Sigmoid colon (tissue), 7 donors: ENCODE data around the gene MYBBP1A. TPM values are rescaled to one million over a fixed set of nuclear protein-coding genes. Genes with fewer than 3 reads are reported as not detected.

ENCODE experiments used
- DNase-seq: peaks from one replicate; pipeline ENCODE4 v3.0.0-alpha.2; 2019
- H3K27ac ChIP-seq, 4 donors: fragments of 200-600 bp; sonication (generic); one replicate each; pipeline ENCODE4 v1.5.1; 2016 to 2019; ENCODE audit warnings: mild to moderate bottlenecking in 1 of 4
- H3K27me3 ChIP-seq, 3 donors: fragments of 200-600 bp; sonication (generic); one replicate each; pipeline ENCODE4 v1.5.1; 2019; ENCODE audit warnings: mild to moderate bottlenecking in 1 of 3
- H3K36me3 ChIP-seq, 4 donors: fragments of 200-600 bp; sonication (generic); one replicate each; pipeline ENCODE4 v1.5.1; 2016 to 2019
- H3K4me1 ChIP-seq, 4 donors: fragments of 200-600 bp; sonication (generic); one replicate each; pipeline ENCODE4 v1.5.1; 2017 to 2019
- H3K4me3 ChIP-seq, 4 donors: fragments of 200-600 bp; sonication (generic); one replicate each; pipeline ENCODE4 v1.5.1; 2017 to 2019; ENCODE audit warnings: mild to moderate bottlenecking in 2 of 4, moderate library complexity in 1 of 4
- H3K9me3 ChIP-seq, 4 donors: fragments of 200-600 bp in 3 of 4; sonication (generic) in 3 of 4; one replicate each; pipeline versions ENCODE4 v1.5.1 to v1.6.1; 2013 to 2019
- CTCF ChIP-seq, 4 experiments: fragments of 450-650 bp in 3 of 4; fragments of 200-600 bp in 1 of 4; IDR thresholded peaks; one replicate each; pipeline ENCODE4 v1.5.1; 2016 to 2019; ENCODE audit warnings: antibody characterized with exemption in 4 of 4, mild to moderate bottlenecking in 3 of 4, moderate library complexity in 2 of 4
- EP300 ChIP-seq, 4 donors: sonication (generic); formaldehyde crosslinking; IDR thresholded peaks; one replicate each; pipeline ENCODE4 v1.6.1; 2017; ENCODE audit warnings: antibody characterized with exemption in 4 of 4
- POLR2A ChIP-seq, 2 donors: fragments of 450-650 bp; IDR thresholded peaks; one replicate each; pipeline ENCODE4 v1.6.1; 2016; ENCODE audit warnings: antibody characterized with exemption in 2 of 2, mild to moderate bottlenecking in 2 of 2, moderate library complexity in 2 of 2
- POLR2AphosphoS5 ChIP-seq, 4 donors: sonication (generic); formaldehyde crosslinking; IDR thresholded peaks; one replicate each; pipeline ENCODE4 v1.6.1; 2017; ENCODE audit warnings: antibody characterized with exemption in 4 of 4
- WGBS, 2 donors: extraction: QIAGEN DNeasy Blood & Tissue Kit; methylation state at CpG; one replicate each; pipeline ENCODE4 v1.1.7; 2013; 5-methylcytosine and 5-hydroxymethylcytosine counted together
- intact Hi-C: fragments of 100-400 bp; cut with DNase I; formaldehyde crosslinking; loops from one replicate; pipeline ENCODE4 v1.15.1; 2023
- polyA plus RNA-seq, 3 donors: library from polyadenylated mRNA; stranded (reverse); fragments of 200-250 nt; gene quantifications; one replicate each; pipeline ENCODE4 v1.2.3, GENCODE V29; 2013
- total RNA-seq, 4 donors: library from RNA; depleted of rRNA; stranded (reverse); fragments of >200 nt; gene quantifications; one replicate each; pipeline ENCODE4 v1.1.0, GENCODE V29; 2016
- donor health status: healthy with polysubstance abuse.
- donor health status: Bipolar disorder and iron deficiency.
- donor health status: healthy.

MYBBP1A gene
- total and polyA plus RNA-seq, 7 donors: 6.6 to 44.5 (median 25.8) TPM

- no peak overlapping the region for H3K4me3 ChIP-seq
- intact Hi-C loops: no loop called here
- peaks cover 0 to 16% (median 13%) of the 10 kb centered on the region in 4 donors for H3K4me1 ChIP-seq
- H3K27me3 ChIP-seq: no peaks in the 10 kb centered on the region
- no peaks in the 10 kb centered on the region for H3K36me3 ChIP-seq
- no peaks in the 10 kb centered on the region for H3K9me3 ChIP-seq
- WGBS, 2 donors: 16 to 67% methylated on average over 17 of the region's 17 CpGs
- peak; percentile 61 for DNase-seq
- TF ChIP-seq POLR2A (IDR thresholded peaks at IDR 0.05) (no peak), EP300 (IDR thresholded peaks at IDR 0.05) (no peak), POLR2AphosphoS5 (IDR thresholded peaks at IDR 0.05) (no peak), CTCF (IDR thresholded peaks at IDR 0.05) (no peak)
- H3K27ac ChIP-seq: no peak overlapping the region
Observed at GRCh38 chr17:4559139-4559791, 4.1 kb upstream of the MYBBP1A start.

GRCh38 chr17:4558347-4558971 lies 3.3 kb upstream of the MYBBP1A start:
- 68 to 88% methylated on average over 24 of the region's 24 CpGs for WGBS, 2 donors
- Histone ChIP-seq H3K9me3 (no peaks in the 10 kb centered on the region), H3K36me3 (peaks cover 0 to 4% (median under 1%) of the 10 kb centered on the region in 4 donors), H3K4me3 (no peak overlapping the region), H3K27ac (no peak overlapping the region), H3K27me3 (no peaks in the 10 kb centered on the region), H3K4me1 (peaks cover 0 to 23% (median 20%) of the 10 kb centered on the region in 4 donors)
- no peak for DNase-seq
- TF ChIP-seq POLR2AphosphoS5 (IDR thresholded peaks at IDR 0.05) (no peak), POLR2A (IDR thresholded peaks at IDR 0.05) (no peak), CTCF (IDR thresholded peaks at IDR 0.05) (no peak), EP300 (IDR thresholded peaks at IDR 0.05) (no peak)
- intact Hi-C loops: no loop called here

GRCh38 chr17:4557626-4558346 lies 2.6 kb upstream of the MYBBP1A start:
- Histone ChIP-seq H3K27me3 (no peaks in the 10 kb centered on the region), H3K4me1 (peaks cover 0 to 23% (median 20%) of the 10 kb centered on the region in 4 donors), H3K27ac (no peak overlapping the region), H3K36me3 (peaks cover 0 to 10% (median 2%) of the 10 kb centered on the region in 4 donors), H3K9me3 (no peaks in the 10 kb centered on the region), H3K4me3 (no peak overlapping the region)
- WGBS, 2 donors: 85 to 92% methylated on average over 6 of the region's 6 CpGs
- peak; percentile 62 for DNase-seq
- TF ChIP-seq CTCF (IDR thresholded peaks at IDR 0.05): no peak
- TF ChIP-seq POLR2AphosphoS5 (IDR thresholded peaks at IDR 0.05): no peak
- no peak for TF ChIP-seq POLR2A (IDR thresholded peaks at IDR 0.05)
- TF ChIP-seq EP300 (IDR thresholded peaks at IDR 0.05): no peak
- intact Hi-C loops: no loop called here

GRCh38 chr17:4556996-4557395 lies 1.8 kb upstream of the MYBBP1A start:
- H3K27ac ChIP-seq: no peak overlapping the region
- H3K9me3 ChIP-seq: no peaks in the 10 kb centered on the region
- TF ChIP-seq POLR2A (IDR thresholded peaks at IDR 0.05): no peak
- no peak for TF ChIP-seq CTCF (IDR thresholded peaks at IDR 0.05)
- no peak for TF ChIP-seq EP300 (IDR thresholded peaks at IDR 0.05)
- no peak for TF ChIP-seq POLR2AphosphoS5 (IDR thresholded peaks at IDR 0.05)
- no peak overlapping the region for H3K4me3 ChIP-seq
- peaks cover 0 to 23% (median 20%) of the 10 kb centered on the region in 4 donors for H3K4me1 ChIP-seq
- WGBS, 2 donors: 83 to 91% methylated on average over 4 of the region's 4 CpGs
- no peak for DNase-seq
- intact Hi-C loops: no loop called here
- no peaks in the 10 kb centered on the region for H3K27me3 ChIP-seq
- H3K36me3 ChIP-seq: peaks cover 4 to 18% (median 5%) of the 10 kb centered on the region in 4 donors
